GM10266 (cell line): Measurements from ENCODE around the gene ACTG1.

Experiments used
- DNase-seq: peaks from one replicate; pipeline ENCODE4 v3.0.0; 2012; ENCODE audit errors: extremely low spot score
- CTCF ChIP-seq: IDR thresholded peaks from 2 replicates; pipeline ENCODE4 v1.5.1; 2012; ENCODE audit warnings: mild to moderate bottlenecking, low read depth; ENCODE audit not compliant: control insufficient read depth, insufficient read depth; ENCODE audit errors: missing control alignments

ACTG1 gene

GRCh38 chr17:81556175-81556691, 43.6 kb upstream of the ACTG1 start:
- no peak for DNase-seq
- TF ChIP-seq CTCF: no peak

- no peak for TF ChIP-seq CTCF
Observed at GRCh38 chr17:81553616-81554181, 41.1 kb upstream of the ACTG1 start.

GRCh38 chr17:81553018-81553615, 40.5 kb upstream of the ACTG1 start:
- peak; percentile 92 for DNase-seq
- TF ChIP-seq CTCF: peak; percentile 44

More at GRCh38 chr17:81553616-81554181, 41.1 kb upstream of the ACTG1 start:
- no peak for DNase-seq

- TF ChIP-seq CTCF: no peak
- DNase-seq: peak; percentile 97
Observed at GRCh38 chr17:81552244-81553017, 39.8 kb upstream of the ACTG1 start, which contains the start of gene FAAP100. TSS of gene FAAP100 (minus strand) at chr17:81552353. CDS start at chr17:81552330, 23 bp downstream.

- no peak for TF ChIP-seq CTCF
- DNase-seq: no peak
Observed at GRCh38 chr17:81551458-81552243, 39.1 kb upstream of the ACTG1 start.

GRCh38 chr17:81550830-81551457, 38.3 kb upstream of the ACTG1 start:
- no peak for TF ChIP-seq CTCF
- DNase-seq: no peak
